ENCODE results near the gene MSI2. TPM values are rescaled to one million over a fixed set of nuclear protein-coding genes. Genes with fewer than 3 reads are reported as not detected.

Gene MSI2
- total and polyA plus RNA-seq, 2 experiments from 2014 or later: 18.9 to 41.8 TPM

GRCh38 chr17:57438066-57438731 is 181.9 kb downstream of the MSI2 start:
- H3K36me3 ChIP-seq (ENCODE audit: insufficient read depth): no peaks in the 10 kb centered on the region
- no peak overlapping the region for H3K4me3 ChIP-seq
- Mint-ChIP-seq H3K9me3 (no peaks in the 10 kb centered on the region), H3K36me3 (ENCODE audit: low read depth) (no peaks in the 10 kb centered on the region), H3K27ac (no peak overlapping the region), H3K27me3 (ENCODE audit: insufficient read depth, low read depth, poor library complexity) (peaks cover 3% of the 10 kb centered on the region), H3K4me1 (peaks cover 37% of the 10 kb centered on the region), H3K4me3 (no peak overlapping the region)
- no peak overlapping the region for H3K27ac ChIP-seq (ENCODE audit: low read depth)
- TF ChIP-seq EZH2 (IDR thresholded peaks at IDR 0.05; ENCODE audit: low read depth, unreplicated experiment): no peak
- TF ChIP-seq, protein P1, sequence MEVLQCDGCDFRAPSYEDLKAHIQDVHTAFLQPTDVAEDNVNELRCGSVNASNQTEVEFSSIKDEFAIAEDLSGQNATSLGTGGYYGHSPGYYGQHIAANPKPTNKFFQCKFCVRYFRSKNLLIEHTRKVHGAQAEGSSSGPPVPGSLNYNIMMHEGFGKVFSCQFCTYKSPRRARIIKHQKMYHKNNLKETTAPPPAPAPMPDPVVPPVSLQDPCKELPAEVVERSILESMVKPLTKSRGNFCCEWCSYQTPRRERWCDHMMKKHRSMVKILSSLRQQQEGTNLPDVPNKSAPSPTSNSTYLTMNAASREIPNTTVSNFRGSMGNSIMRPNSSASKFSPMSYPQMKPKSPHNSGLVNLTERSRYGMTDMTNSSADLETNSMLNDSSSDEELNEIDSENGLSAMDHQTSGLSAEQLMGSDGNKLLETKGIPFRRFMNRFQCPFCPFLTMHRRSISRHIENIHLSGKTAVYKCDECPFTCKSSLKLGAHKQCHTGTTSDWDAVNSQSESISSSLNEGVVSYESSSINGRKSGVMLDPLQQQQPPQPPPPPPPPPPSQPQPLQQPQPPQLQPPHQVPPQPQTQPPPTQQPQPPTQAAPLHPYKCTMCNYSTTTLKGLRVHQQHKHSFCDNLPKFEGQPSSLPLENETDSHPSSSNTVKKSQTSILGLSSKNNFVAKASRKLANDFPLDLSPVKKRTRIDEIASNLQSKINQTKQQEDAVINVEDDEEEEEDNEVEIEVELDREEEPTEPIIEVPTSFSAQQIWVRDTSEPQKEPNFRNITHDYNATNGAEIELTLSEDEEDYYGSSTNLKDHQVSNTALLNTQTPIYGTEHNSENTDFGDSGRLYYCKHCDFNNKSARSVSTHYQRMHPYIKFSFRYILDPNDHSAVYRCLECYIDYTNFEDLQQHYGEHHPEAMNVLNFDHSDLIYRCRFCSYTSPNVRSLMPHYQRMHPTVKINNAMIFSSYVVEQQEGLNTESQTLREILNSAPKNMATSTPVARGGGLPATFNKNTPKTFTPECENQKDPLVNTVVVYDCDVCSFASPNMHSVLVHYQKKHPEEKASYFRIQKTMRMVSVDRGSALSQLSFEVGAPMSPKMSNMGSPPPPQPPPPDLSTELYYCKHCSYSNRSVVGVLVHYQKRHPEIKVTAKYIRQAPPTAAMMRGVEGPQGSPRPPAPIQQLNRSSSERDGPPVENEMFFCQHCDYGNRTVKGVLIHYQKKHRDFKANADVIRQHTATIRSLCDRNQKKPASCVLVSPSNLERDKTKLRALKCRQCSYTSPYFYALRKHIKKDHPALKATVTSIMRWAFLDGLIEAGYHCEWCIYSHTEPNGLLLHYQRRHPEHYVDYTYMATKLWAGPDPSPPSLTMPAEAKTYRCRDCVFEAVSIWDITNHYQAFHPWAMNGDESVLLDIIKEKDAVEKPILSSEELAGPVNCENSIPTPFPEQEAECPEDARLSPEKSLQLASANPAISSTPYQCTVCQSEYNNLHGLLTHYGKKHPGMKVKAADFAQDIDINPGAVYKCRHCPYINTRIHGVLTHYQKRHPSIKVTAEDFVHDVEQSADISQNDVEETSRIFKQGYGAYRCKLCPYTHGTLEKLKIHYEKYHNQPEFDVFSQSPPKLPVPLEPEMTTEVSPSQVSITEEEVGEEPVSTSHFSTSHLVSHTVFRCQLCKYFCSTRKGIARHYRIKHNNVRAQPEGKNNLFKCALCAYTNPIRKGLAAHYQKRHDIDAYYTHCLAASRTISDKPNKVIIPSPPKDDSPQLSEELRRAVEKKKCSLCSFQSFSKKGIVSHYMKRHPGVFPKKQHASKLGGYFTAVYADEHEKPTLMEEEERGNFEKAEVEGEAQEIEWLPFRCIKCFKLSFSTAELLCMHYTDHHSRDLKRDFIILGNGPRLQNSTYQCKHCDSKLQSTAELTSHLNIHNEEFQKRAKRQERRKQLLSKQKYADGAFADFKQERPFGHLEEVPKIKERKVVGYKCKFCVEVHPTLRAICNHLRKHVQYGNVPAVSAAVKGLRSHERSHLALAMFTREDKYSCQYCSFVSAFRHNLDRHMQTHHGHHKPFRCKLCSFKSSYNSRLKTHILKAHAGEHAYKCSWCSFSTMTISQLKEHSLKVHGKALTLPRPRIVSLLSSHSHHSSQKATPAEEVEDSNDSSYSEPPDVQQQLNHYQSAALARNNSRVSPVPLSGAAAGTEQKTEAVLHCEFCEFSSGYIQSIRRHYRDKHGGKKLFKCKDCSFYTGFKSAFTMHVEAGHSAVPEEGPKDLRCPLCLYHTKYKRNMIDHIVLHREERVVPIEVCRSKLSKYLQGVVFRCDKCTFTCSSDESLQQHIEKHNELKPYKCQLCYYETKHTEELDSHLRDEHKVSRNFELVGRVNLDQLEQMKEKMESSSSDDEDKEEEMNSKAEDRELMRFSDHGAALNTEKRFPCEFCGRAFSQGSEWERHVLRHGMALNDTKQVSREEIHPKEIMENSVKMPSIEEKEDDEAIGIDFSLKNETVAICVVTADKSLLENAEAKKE (CRISPR knock-in tag; IDR thresholded peaks at IDR 0.05): no peak
- TF ChIP-seq ZNF331 (CRISPR knock-in tag; IDR thresholded peaks at IDR 0.05; ENCODE audit: low read depth): no peak
- ATAC-seq: no peak
- H4K20me1 ChIP-seq (replicated peaks; ENCODE audit: insufficient read depth): peaks cover 6% of the 10 kb centered on the region
- no peaks in the 10 kb centered on the region for H3K9me2 ChIP-seq (ENCODE audit: insufficient read depth)
- no peak for DNase-seq (ENCODE audit: low spot score)
- H3K4me2 ChIP-seq: no peak overlapping the region
- H3F3A ChIP-seq (replicated peaks; ENCODE audit: low read depth): no peaks in the 10 kb centered on the region
- no peak overlapping the region for H2AFZ ChIP-seq
- no peaks in the 10 kb centered on the region for H3K27me3 ChIP-seq (ENCODE audit: insufficient read depth)
- H3K79me2 ChIP-seq (replicated peaks; ENCODE audit: insufficient read depth): peaks cover 22% of the 10 kb centered on the region
- H3K4me1 ChIP-seq (ENCODE audit: insufficient read depth): peaks cover 21% of the 10 kb centered on the region

DNA sequence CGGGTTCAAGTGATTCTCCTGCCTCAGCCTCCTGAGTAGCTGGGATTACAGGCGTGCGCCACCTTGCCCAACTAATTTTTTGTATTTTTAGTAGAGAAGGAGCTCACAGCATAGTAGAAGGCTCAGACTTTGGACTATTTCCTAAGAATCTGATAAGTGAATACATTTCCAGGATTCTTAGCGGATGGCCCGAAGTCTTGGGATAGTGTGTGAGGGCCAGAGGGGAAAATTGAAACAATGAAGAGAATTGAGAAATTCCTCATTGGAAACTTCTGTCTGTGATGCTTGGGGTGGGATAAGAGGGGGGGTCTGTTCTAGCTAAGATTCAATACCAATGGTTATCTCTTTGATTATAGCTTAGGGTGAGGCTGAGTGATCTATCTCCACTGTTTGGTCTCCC is 183.3 kb downstream of the MSI2 start:
- DNase-seq (ENCODE audit: low spot score): no peak
- Histone ChIP-seq H3K4me1 (ENCODE audit: insufficient read depth) (peaks cover 23% of the 10 kb centered on the region), H3K4me3 (no peak overlapping the region), H2AFZ (no peak overlapping the region), H3K4me2 (no peak overlapping the region), H3K27ac (ENCODE audit: low read depth) (no peak overlapping the region), H3F3A (replicated peaks; ENCODE audit: low read depth) (no peaks in the 10 kb centered on the region), H3K36me3 (ENCODE audit: insufficient read depth) (no peaks in the 10 kb centered on the region), H3K27me3 (ENCODE audit: insufficient read depth) (no peaks in the 10 kb centered on the region), H3K79me2 (replicated peaks; ENCODE audit: insufficient read depth) (peaks cover 11% of the 10 kb centered on the region), H3K9me2 (ENCODE audit: insufficient read depth) (no peaks in the 10 kb centered on the region), H4K20me1 (replicated peaks; ENCODE audit: insufficient read depth) (peaks cover 6% of the 10 kb centered on the region)
- Mint-ChIP-seq H3K27me3 (ENCODE audit: insufficient read depth, low read depth, poor library complexity) (peaks cover 5% of the 10 kb centered on the region), H3K4me3 (no peak overlapping the region), H3K4me1 (peaks cover 41% of the 10 kb centered on the region), H3K27ac (no peak overlapping the region), H3K9me3 (no peaks in the 10 kb centered on the region), H3K36me3 (ENCODE audit: low read depth) (no peaks in the 10 kb centered on the region)
- ATAC-seq: no peak
- no peak for TF ChIP-seq CTCF (conservative IDR thresholded peaks at IDR 0.05; ENCODE audit: low read depth in 2 of 2)
- TF ChIP-seq STAT1 (IDR thresholded peaks at IDR 0.05; ENCODE audit: unreplicated experiment): no peak

Data from GM23338 (cell line).